HFFc6 (cell line): ENCODE data around the gene NMRK1. TPM values are rescaled to one million over a fixed set of nuclear protein-coding genes. Genes with fewer than 3 reads are reported as not detected.

Source experiments
- DNase-seq: peaks from one replicate; pipeline ENCODE4 v3.0.0-alpha.2; 2018
- H3K27ac Mint-ChIP-seq: 2 replicates; pipeline ENCODE4 v1.8.0; 2020; ENCODE audit warnings: mild to moderate bottlenecking, mixed read lengths
- H3K27me3 Mint-ChIP-seq: 2 replicates; pipeline ENCODE4 v1.8.0; 2021; ENCODE audit warnings: mild to moderate bottlenecking, moderate library complexity, mixed read lengths; ENCODE audit not compliant: insufficient read depth
- H3K36me3 Mint-ChIP-seq: 2 replicates; pipeline ENCODE4 v1.8.0; 2021; ENCODE audit warnings: low read depth, mixed read lengths
- H3K4me1 Mint-ChIP-seq: 2 replicates; pipeline ENCODE4 v1.8.0; 2020; ENCODE audit warnings: low read depth, mixed read lengths
- H3K4me3 Mint-ChIP-seq: 2 replicates; pipeline ENCODE4 v1.8.0; 2020; ENCODE audit warnings: mild to moderate bottlenecking, moderate library complexity, mixed read lengths
- H3K9me3 Mint-ChIP-seq: 2 replicates; pipeline ENCODE4 v1.8.0; 2020; ENCODE audit warnings: mild to moderate bottlenecking, mixed read lengths
- total RNA-seq, 6 experiments: library from RNA; stranded (reverse); fragmentation: NEBNext Ultra II Directional; extraction: Animal tissue kit (Norgen Biotek cat#: 25700); gene quantifications; 2 replicates in 1 of 6; 3 replicates in 5 of 6; pipeline ENCODE4 v1.2.3, GENCODE V29; 2021
- TF ChIP-seq, protein P1 (sequence below): fragments of 200-600 bp; sonication (generic); IDR thresholded peaks from 2 replicates; pipeline ENCODE4 v1.5.0; 2021; ENCODE audit warnings: antibody characterized with exemption, mild to moderate bottlenecking

NMRK1 gene
- total RNA-seq, 6 experiments from 2014 or later, result 16.7 to 23.2 (median 18.7) TPM

DNA sequence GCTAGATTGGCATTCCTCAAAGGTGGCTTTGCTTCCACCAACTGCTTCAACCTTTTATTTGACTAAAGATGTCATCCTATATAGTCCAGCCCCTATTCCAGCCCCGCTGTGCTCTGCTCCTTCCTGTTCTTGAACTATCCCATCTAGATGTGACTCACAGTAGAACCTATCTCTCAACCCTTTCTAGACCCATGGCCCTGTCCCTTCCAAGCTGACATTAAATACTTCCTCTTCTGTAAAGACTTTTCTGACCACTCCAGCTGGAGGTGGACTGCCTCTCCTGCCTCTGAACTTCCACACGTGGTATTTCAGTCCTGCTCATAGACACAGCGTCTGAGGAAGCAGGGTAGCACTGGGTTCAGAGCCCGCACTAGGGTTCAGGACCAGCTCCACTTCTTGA lies 32.7 kb upstream of the NMRK1 start:
- DNase-seq, result no peak
- Mint-ChIP-seq H3K27ac (no peak overlapping the region), H3K4me1 (peaks cover 17% of the 10 kb centered on the region), H3K4me3 (no peak overlapping the region), H3K36me3 (peaks cover 25% of the 10 kb centered on the region), H3K27me3 (no peaks in the 10 kb centered on the region; the same call in none of the 2 replicates), H3K9me3 (no peaks in the 10 kb centered on the region)
- TF ChIP-seq, protein P1, sequence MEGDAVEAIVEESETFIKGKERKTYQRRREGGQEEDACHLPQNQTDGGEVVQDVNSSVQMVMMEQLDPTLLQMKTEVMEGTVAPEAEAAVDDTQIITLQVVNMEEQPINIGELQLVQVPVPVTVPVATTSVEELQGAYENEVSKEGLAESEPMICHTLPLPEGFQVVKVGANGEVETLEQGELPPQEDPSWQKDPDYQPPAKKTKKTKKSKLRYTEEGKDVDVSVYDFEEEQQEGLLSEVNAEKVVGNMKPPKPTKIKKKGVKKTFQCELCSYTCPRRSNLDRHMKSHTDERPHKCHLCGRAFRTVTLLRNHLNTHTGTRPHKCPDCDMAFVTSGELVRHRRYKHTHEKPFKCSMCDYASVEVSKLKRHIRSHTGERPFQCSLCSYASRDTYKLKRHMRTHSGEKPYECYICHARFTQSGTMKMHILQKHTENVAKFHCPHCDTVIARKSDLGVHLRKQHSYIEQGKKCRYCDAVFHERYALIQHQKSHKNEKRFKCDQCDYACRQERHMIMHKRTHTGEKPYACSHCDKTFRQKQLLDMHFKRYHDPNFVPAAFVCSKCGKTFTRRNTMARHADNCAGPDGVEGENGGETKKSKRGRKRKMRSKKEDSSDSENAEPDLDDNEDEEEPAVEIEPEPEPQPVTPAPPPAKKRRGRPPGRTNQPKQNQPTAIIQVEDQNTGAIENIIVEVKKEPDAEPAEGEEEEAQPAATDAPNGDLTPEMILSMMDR, result no peak

DNA sequence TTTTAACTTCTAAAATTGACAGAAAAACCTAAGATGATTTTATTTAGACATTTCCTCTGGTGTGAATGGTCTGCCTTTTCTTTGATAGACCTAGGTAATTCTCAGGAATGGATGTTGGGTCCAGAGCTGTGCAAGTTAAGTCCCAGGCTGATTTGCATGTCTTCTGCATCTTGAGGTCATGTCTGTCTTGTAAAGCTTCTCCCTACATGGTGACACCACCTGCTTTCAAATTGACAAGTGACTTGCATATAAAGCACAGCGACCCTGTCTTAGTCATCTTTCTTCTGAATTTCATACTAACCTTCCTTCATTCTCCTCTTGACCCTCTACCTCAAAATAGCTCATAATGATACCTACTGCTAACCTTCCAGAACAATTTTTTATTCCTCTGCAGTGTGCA lies 29.6 kb upstream of the NMRK1 start:
- TF ChIP-seq, protein P1, result no peak
- Mint-ChIP-seq H3K36me3 (peaks cover 25% of the 10 kb centered on the region), H3K4me1 (peaks cover 12% of the 10 kb centered on the region), H3K9me3 (no peaks in the 10 kb centered on the region), H3K27me3 (no peaks in the 10 kb centered on the region; the same call in none of the 2 replicates), H3K27ac (no peak overlapping the region), H3K4me3 (no peak overlapping the region)
- DNase-seq, result no peak

DNA sequence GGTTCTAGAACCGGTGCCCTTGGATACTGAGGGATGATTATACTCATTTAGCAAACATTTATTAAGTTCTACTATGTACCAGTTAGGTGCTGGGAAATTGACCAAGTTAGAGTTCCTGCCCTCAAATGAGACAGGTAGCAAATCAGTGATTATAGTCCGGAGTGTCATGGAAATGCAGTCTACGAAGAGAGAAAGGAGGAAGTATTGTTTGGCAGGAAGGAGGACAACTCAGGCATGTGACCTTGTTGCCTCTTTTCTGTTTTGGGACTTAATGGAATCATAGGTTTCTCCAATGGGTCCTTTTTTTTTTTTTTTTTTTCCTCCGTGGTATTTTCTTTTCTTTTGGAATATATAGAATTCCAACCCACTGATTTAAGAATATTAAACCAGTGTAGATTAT lies 28.4 kb upstream of the NMRK1 start:
- TF ChIP-seq, protein P1, result no peak

DNA sequence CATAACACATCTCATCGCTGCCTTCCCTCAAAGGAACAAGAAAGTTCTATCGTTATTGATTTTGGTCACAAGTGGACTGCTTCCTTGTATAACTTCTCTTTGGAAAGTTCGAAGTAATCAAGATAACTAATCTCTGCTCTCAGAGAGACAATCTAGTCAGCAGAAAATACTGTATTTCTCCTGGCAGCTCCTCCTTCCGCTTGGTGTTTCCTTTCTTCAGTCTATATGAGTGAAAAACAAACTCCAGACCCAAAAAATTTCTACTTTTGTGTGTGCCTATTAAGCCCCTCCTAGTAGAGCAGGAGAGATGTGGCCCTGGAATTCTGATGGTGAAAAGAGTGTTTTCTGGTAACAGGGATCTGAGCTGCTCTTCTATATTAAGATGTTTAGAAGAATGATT lies 24.8 kb upstream of the NMRK1 start:
- peaks cover 3% of the 10 kb centered on the region for H3K36me3 Mint-ChIP-seq

More for the DNA sequence above, 28.4 kb upstream of the NMRK1 start:
- Mint-ChIP-seq H3K4me1 (peaks cover 15% of the 10 kb centered on the region), H3K27me3 (no peaks in the 10 kb centered on the region; the same call in none of the 2 replicates), H3K36me3 (peaks cover 25% of the 10 kb centered on the region), H3K27ac (no peak overlapping the region), H3K4me3 (no peak overlapping the region), H3K9me3 (no peaks in the 10 kb centered on the region)
- no peak for DNase-seq

DNA sequence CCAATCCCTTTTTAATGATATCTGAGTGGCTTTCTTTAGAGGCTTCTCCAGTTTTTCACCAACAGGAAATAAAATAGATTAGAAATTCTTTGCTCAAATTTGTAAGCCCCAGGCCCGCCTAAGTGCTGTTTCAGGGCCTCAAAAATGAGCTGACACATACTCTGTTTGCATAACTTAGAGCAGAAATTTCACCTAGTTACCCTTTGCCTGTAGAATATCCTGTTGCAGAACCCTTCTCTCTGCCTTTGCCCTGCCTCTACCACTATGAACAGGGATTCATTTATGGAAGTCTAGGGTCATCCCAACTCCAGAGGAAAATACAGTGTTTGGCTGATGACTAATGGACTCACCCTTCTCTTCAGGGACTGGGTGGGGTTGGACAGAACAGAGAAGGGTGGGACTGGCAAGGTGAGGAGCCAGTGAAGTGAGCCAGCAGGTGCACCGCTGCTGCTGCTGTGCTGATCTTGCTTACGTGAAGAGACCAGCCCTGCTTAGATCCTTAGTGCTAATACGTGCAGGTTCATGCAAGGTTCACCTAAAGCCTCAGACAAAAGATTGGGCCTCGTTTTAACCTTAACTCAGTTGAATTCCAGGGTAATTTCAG lies 23.2 kb upstream of the NMRK1 start:
- Mint-ChIP-seq H3K4me3 (no peak overlapping the region), H3K36me3 (no peaks in the 10 kb centered on the region; the same call in 1 of the 2 replicates), H3K9me3 (no peaks in the 10 kb centered on the region), H3K27me3 (peaks cover 1% of the 10 kb centered on the region; the same call in 1 of the 2 replicates), H3K4me1 (peaks cover 48% of the 10 kb centered on the region), H3K27ac (no peak overlapping the region)
- DNase-seq, result no peak
- TF ChIP-seq, protein P1, result no peak

More for the DNA sequence above, 24.8 kb upstream of the NMRK1 start:
- Mint-ChIP-seq H3K4me1 (peaks cover 45% of the 10 kb centered on the region), H3K27me3 (peaks cover 1% of the 10 kb centered on the region; the same call in 1 of the 2 replicates), H3K9me3 (no peaks in the 10 kb centered on the region), H3K27ac (no peak overlapping the region), H3K4me3 (no peak overlapping the region)
- DNase-seq, result no peak
- TF ChIP-seq, protein P1, result no peak
